Limb (tissue), 2 donors: ENCODE results near the gene RNF125.
"Not testable (repeated sequence)": the region's sequence is repeated elsewhere in the genome, so short reads cannot be mapped to it uniquely, and the experiment has no call there.

ENCODE experiments used
- DNase-seq, 2 donors: peaks; one replicate each; pipeline ENCODE4 v3.0.0-alpha.2; 2016; ENCODE audit errors: extremely low spot score in 2 of 2

Gene RNF125

DNA sequence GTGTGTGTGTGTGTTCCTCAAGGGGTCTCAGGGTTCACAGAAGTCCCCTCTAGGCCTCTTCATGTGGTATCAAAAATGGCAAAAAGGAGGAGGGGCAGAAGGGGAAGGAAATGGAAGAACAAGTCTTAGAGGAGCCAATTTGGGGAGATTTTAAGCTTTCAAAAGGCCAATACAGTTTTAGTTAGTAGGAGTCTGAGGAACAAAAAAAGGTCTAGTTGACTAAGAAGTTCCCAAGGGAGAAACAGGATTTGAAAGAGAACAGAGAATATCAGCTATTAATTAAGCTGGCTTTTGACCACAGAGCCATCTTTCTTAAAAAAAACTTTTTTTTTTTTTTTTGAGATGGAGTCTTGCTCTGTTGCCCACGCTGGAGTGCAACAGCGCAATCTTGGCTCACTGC is 7.1 kb downstream of the RNF125 start:
- DNase-seq = no peak

GRCh38 chr18:32026491-32027086 is 8.0 kb downstream of the RNF125 start:
- DNase-seq = no peak

DNA sequence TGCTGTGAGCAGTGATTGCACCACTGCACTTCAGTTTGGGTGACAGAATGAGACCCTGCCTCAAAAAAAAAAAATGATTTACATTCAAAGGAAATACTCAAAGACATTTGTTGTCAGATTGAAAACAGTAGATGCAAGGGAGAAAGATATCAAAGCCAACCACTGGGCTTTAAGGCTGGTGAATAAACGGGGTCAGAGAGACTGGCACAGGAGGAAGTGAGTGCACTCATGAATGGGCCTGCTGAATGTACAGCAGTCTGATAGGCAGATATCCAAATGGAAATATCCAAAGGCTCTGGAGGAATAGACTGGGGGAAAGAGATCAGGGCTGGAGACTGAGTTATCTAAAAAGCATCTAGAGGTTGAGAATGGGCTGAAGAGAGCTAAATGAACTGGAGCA is 10.9 kb downstream of the RNF125 start:
- no peak for DNase-seq

DNA sequence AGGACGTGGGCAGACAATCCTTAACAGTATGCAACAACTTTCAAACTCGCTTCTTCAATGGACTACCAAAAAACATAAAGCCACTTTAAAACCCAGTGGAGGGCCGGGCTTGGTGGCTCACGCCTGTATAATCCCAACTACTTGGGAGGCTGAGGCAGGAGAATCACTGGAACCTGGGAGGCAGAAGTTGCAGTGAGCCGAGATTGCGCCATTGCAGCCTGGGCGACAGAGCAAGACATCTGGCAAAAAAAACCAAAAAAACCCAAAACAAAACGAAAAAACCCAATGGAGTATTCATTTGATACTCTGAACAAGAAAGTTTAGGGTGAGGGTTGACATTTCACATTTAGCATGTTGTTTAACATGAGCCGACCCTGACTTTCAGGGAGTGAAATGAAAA is 14.0 kb downstream of the RNF125 start:
- no peak for DNase-seq

DNA sequence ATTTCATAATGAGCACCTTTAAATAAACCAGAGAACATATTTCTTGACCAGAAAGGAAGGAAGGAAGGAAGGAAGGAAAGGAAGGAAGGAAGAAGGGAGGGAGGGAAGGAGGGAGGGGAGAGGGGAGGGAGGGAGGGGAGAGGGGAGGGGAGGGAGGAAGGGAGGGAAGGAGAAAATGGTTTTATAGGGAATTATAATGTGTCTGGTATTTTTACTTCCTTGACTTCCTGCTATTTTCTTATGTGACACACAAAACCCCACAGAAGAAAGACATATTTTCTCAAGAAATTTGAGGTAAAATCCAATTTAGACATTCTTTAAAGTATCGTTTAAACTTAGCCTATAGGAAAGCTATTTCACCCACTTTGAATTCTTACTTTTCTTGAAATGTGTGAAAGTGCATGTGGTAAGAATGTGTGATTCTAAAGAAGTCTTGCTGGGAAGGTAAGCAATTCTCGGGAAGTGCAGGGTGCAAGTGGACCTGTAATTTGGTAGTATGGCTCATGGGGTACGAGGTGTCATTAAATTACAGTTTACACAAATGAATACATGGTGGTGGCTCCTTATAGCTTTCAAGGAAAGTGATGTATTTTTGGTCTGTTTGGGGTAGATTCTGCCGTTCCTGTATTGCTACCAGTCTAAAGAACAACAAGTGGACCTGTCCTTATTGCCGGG is 18.0 kb downstream of the RNF125 start:
- no peak for DNase-seq

- DNase-seq = no peak
Observed at GRCh38 chr18:32037616-32038015, 19.0 kb downstream of the RNF125 start.

- no peak for DNase-seq
Observed at GRCh38 chr18:32040936-32041335, 22.3 kb downstream of the RNF125 start.

GRCh38 chr18:32042337-32042736 is 23.7 kb downstream of the RNF125 start:
- no peak for DNase-seq

DNA sequence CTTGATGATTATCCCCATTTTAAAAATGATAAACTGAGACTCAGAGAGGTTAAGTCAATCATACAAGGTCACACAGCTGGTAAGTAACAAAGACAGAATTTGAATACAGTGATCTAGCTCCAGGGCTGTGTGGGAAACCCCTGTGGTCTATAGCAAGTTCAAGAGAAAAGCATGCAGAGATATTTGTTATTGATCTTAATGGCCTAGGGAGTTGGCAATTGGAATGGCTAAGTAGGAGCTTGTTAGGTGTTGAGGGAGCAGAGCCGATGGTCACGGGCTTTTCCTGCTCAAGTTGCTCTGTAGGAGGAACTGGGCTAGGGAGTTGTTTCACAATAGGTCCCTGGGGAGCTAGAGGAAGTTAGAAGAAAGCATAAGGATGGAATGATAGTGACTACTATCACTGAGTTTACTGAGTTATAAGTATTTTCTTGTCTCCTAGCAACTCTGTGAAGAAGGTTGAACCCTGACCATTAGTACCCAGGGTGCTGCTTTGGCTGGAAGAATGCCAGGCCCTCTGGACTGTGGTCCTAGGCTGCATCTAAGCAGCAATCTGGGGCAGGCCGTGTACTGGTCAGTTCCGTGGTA is 30.0 kb downstream of the RNF125 start:
- no peak for DNase-seq

- no peak for DNase-seq
Observed at GRCh38 chr18:32049393-32050171, 31.0 kb downstream of the RNF125 start.

- no peak for DNase-seq
Observed at GRCh38 chr18:32056613-32057358, 38.2 kb downstream of the RNF125 start.

DNA sequence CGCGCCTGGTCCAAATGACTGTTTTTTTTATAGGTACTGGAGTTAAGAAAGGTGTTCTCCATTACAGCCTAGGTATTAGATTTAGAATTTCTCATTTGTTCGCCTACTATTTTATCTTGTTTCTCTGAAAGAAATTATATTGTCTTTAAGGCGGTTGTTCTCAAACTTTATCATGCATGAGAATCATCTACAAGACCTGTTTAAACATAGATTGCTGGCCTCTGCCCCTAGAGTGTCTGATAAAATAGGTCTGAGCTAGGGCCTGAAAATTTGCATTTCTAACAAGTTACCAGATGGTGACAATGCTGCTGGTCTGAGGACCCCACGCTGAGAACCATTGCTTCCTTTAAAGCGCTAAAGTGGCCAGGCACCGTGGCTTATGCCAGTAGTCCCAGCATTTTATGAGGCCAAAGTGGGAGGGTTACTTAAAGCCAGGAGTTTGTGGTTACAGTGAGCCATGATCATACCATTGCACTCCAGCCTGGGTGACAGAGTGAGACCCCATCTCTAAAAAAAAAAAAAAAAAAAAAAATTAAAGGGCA is 39.1 kb downstream of the RNF125 start:
- DNase-seq = no peak

- DNase-seq = no peak
Observed at GRCh38 chr18:32060026-32060425, 41.4 kb downstream of the RNF125 start.

GRCh38 chr18:32067375-32068167 is 48.9 kb downstream of the RNF125 start:
- no peak for DNase-seq

- DNase-seq = no peak
Observed at GRCh38 chr18:32072321-32072720, 53.7 kb downstream of the RNF125 start.

GRCh38 chr18:32074206-32074605 is 55.6 kb downstream of the RNF125 start:
- no peak for DNase-seq

- no peak for DNase-seq
Observed at GRCh38 chr18:32078845-32079244, 60.2 kb downstream of the RNF125 start.

DNA sequence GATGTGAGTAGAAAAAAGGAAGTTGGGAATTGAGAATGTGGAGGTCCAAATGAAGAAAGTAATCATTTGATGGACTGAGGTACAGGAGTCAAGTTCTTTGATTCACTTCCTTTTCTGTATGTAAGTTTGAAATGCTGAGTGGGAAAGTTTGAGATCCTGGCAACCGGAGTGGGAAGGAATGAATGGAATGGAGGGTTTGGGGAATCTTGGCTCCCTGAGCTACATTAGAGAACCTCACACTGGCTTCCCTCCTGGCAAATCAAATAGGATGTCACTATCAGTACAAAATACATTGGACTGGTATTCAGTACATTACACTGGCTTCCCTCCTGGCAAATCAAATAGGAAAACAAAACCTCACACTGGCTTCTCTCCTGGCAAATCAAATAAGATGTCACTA is 63.3 kb downstream of the RNF125 start:
- DNase-seq = no peak

- DNase-seq = no peak
Observed at GRCh38 chr18:32083781-32084180, 65.2 kb downstream of the RNF125 start.

GRCh38 chr18:32086881-32087280 is 68.3 kb downstream of the RNF125 start:
- no peak for DNase-seq

- not testable (repeated sequence) for DNase-seq
Observed at GRCh38 chr18:32090831-32091230, 72.2 kb downstream of the RNF125 start.
